Activated T-cell treated with anti-CD3 and anti-CD28 coated beads for 1 hour (primary cell): ENCODE results near the gene AFTPH.
A peak's percentile ranks its signal among the peaks of the same experiment; 100 is the strongest.

Source experiments
- DNase-seq: peaks from one replicate; pipeline ENCODE4 v3.0.0-alpha.2; 2020; ENCODE audit warnings: low read depth

AFTPH gene, protein sequence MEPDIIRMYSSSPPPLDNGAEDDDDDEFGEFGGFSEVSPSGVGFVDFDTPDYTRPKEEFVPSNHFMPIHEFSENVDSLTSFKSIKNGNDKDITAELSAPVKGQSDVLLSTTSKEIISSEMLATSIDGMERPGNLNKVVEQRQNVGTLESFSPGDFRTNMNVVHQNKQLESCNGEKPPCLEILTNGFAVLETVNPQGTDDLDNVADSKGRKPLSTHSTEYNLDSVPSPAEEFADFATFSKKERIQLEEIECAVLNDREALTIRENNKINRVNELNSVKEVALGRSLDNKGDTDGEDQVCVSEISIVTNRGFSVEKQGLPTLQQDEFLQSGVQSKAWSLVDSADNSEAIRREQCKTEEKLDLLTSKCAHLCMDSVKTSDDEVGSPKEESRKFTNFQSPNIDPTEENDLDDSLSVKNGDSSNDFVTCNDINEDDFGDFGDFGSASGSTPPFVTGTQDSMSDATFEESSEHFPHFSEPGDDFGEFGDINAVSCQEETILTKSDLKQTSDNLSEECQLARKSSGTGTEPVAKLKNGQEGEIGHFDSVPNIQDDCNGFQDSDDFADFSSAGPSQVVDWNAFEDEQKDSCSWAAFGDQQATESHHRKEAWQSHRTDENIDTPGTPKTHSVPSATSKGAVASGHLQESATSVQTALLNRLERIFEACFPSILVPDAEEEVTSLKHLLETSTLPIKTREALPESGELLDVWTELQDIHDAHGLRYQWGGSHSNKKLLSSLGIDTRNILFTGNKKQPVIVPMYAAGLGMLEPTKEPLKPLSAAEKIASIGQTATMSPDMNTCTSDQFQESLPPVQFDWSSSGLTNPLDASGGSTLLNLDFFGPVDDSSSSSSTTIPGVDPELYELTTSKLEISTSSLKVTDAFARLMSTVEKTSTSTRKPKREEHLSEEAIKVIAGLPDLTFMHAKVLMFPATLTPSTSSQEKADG

DNA sequence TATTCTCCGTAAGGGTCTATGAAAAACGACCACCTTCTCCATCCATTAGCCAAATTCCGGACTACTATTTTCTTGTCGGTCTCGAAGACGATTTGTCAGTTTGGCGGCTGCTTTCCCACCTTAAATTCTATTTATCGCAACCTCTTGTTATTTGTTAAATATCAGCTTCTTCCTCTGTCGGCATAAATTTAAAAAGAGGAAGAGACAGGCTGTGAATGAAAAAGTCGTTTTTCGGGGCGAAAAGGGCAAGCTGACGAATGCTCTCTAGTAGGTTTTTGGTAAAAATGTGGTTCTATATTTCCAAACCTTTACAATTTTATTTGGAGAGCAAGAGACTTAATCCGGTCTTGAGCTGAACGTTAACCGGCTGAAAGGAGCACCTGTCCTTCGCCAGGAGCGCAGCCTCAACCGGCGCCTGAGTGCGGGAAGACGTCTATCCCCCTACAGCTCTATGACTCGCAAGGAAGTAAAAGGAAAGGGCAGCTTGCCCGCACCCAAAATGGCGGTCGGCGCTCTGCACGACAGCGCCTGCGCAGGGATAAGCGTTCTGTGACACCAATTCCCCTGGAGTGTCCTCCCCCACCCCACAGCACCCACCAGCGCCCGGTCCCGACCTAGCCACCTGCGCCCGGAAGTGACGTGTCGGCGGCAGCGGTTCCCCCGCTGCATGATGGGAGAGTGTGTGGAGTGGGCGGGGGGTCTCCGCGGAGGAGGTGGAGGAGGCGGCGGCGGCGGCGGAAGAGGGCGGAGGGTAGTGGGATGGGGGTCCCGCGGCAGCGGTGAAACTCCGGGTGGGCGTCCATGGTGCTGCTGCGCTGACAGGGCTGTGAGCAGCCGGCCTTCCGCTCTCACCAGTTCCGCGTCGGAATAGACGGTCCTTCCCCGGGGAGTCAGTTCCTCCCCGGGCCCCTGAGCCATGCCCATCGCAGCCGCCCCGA, at the start of gene AFTPH:
AFTPH (plus strand) TSS at position 663 of the 938 bp plus-strand sequence. CDS start 27,147 bp downstream, outside the sequence.
- peak; percentile 98 for DNase-seq

DNA sequence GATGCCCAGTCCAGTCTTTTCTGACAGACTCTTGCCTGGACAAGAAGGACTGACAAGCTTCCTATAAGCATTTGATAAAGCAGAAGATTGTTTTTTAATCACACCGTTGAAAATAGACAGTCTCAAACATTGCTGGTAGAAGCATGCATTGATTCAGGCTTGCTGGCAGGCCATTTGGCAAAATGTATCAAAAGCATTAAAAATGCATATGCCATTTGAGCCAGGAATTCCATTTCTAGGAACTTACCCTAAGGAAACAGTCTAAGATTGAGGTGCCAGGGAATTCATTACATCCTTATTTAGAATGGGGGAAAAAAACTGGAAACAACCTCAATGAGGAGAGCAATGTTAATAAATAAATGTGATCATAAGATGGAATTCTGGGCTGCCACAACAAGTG, 49.5 kb upstream of the AFTPH start:
- DNase-seq, result no peak

DNA sequence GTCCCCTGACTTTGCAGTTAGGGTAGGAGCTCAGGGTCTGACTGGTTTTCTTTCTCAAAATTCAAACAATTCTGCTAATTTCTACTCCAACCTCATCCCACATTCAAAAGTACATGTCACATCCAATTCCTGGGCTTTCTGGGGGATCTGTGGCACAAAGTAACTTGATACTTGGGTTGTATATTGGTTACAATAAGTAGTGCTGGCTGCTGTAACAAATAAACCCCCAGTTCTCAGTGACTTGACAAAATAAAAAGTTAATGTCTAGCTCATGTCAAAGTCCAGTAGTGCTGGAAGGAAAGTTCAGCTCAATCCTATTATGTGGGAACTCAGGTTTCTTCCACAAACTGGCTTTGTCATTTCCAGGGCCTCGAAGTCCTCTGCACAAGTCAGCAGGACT, 47.1 kb upstream of the AFTPH start:
- DNase-seq, result no peak

DNA sequence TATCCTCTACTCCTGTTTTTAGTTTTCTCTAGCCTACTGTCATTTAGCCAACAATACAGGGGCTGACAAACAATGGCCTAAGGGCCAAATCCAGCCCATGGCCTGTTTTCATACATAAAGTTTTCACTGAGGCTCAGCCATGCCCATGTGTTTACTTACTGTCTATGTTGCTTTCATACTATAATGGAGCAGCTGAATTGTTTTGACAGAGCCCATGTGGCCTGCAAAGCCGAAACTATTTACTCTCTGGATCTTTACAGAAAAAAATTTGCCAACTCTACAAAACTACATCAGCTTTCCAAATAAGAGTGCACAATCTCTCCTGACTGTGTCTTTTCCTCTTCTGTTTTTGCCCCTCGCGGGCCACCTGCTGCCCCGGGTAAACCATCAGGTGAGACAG, 46.1 kb upstream of the AFTPH start:
- DNase-seq, result no peak

DNA sequence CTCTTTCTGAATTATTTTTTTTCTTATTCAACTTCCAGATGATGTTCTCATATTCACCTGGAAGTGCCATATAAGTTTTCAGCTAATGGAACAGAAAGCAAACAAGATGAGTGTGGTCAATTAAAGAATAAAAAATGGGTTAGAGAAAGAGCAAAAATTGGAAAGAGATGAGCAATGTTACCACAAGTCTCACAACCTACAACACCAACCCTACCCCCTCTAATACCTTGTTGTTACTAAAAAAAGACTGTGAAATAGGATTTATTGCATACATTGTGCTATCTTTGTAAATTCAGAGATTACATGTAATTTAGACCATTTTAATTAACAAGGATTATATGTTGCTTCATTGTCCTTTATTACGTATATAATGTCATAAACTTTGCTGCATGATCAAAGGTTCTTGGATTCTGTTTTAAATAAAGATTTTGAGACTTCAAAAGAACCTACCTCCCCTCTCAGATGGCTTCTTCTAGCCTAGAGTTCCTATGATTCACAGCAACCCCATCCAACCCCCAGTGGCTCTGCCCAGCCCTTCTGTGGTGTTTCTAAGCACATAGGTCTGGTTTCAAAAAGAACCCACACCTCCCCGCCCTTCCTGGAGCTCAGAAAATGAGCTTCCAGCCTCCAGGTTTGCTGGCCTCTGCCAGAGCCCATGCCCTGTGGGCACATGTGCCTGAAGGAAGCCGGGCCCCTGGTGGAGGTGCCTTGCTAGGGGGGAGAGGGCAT, 45.5 kb upstream of the AFTPH start:
- no peak for DNase-seq

DNA sequence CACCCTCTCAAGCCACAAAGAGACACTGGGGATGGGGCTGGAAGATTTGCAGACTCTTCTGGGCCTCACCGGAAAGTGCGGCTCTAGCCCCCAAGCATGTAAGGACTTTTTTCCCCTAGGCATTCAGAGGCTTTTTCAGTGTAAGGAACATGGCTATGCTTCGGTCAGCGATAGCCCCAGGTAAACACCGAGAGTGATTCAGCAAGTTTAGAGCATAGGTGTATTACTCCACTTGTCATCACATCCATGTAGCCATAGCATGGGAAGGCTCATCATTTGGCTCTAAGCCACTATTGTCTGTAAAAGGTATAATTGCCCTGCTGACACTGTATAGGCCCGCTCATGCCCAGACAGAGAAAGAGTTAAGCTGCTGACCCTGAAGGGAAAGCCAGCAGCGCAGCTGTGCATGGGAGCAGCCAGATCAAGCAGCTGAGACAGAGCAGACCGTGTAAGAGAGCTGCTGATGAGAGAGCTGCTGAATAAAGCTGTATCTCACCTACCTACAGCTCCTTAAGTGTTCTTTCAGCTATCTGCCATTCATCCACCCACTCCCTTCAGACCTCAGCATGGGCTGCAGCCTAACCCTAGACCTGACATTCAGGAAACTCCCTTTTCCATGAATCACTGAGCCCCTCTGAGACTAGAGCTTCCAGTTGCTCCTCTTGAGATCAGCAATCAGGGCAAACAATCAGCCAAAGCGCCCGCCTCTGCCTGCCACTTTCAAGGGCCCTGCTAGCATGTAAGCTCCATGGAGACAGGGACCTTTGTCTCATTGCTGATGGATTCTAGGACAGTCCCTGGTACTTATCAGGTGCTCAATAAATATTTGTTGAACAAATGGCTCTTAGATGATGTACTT, 44.6 kb upstream of the AFTPH start:
- no peak for DNase-seq

DNA sequence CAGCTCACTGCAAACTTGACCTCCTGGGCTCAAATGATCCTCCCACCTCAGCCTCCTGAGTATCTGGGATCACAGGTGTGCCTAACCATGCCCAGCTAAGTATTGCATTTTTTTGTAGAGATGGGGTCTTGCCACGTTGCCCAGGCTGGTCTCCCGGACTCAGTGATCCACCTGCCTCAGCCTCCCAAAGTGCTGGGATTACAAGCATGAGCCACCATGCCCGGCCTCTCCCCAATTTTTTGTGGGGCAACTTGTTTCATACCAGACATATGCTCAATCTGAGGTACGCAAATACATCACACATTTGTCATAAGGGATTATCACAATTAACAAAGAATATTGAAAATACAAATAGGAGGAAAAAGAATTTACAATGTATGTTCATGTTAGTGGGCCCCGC, 42.5 kb upstream of the AFTPH start:
- DNase-seq, result no peak

DNA sequence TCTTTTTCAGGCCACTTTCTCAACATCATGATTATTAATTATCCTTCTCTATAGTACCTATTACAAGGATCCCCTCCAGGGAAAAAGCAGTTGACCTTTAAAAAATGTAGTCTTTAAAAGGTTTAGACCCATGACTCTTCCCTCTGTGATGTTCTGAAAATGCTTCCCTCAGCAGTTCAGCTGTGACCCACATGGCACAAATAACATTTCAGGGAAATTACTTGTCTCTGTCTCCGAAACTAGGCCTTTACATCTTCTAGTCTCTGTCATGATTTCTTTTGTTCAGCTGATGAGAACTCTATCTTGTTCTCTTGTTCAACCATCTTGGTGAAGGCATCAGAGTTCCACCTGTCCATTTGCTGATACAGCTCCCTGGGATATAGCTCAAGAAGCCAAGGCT, 41.9 kb upstream of the AFTPH start:
- DNase-seq, result no peak

DNA sequence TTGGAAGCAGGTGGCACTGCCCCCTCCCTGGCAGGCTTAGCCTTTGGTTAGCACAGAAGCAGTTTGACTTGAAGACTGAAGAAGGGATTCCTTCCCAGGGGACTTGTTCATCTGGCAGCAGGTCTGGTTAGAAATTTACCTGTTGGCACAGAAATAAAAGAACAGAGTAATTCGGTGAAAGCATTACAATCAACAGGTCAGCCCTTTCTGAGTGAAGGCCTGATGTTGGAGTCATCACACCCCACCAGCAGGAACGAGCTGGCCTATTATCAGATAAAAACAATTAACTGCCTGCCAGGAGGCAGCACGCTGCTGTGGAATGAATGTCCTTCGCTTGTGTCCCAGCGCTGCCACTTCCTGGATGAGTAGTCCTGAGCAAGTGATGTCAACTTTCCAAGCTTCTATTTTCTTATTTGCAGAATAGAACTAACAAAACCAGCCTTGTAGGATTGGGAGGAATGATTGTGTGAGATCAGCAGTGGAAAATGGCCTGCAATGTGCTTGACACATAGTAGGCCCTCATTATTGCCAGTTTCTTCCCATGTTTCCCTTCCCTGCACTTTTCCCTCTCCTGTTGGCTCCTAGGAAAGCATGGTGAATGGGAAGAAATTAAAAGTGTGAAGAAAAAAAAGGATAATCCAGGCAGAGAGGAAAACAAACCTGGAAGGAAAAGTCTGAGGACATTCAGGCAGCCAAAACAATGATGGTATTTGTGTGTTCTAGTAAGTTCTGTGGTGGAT, 41.2 kb upstream of the AFTPH start:
- DNase-seq, result no peak

DNA sequence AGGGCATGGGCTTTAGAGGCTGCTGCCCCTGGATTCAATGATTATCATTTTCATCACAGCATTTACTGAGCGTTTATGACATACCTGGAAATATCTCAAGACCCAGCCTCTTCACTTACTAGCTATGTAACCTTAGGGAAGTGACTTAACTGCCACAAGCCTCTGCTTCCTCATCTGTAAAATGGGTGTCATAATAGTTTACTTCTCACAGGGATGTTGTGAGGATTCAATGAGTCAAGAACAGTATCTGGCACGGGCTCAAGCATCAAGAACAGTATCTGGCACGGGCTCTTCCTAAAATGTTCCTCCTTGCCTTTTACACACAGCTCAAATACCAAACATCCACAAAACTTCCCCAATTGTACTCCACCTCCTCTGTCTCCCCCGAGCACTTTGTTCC, 38.8 kb upstream of the AFTPH start:
- no peak for DNase-seq

DNA sequence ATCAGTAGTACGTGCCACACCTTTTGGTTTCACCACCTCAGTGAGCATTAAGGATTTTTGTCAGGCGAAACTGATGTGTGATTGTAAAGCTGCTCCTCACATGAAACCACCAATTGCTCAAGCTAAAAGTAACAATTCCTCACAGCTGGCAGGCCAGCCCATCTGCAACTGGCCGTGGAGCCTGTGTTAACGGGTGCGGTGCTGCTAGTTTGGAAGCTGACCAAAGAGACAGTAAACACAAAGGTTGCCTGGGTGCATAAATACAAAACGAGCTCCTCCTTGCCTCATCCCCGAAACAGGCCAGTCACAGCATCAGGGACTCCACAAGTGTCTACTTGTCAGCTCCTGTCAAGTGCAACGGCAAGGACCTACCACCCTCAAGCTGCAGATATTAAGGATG, 38.2 kb upstream of the AFTPH start:
- no peak for DNase-seq

DNA sequence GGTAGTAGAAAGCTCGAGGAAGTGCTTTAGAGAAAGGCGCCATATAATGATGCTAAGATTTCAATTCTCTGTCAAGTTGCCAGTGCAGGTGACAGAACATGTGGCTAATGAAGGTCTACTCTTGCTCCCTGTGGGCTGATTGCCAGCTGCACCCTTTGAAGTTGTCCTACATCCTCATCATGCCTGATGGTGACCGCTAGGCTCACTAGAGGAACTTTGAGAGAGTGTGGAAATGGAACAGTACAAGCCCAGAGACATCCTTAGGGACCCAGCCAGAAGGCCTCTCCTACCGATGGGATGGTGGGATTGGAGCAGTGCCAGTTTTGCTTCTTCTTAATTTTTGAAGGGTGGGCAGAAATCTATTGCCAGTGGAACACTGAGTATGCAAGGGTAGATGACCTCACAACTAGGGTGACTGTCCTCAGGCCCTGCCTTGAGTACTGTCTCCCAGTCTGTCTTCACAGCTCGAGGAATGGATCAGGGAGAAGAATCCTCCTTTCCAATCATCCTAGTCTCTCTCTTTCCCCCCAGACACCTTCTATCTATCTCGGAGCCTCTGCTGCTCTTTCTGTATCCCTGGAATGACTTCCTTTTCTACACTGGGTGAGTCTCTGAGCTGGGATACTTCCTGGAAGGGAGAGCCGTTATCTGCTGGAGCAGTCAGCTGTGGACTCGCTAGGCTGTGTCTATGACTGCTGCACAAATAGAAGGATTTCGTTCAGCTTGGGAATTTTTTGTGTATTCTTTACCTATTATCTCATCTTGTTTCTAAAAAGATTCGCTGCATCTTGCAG, 36.7 kb upstream of the AFTPH start:
- DNase-seq, result no peak

DNA sequence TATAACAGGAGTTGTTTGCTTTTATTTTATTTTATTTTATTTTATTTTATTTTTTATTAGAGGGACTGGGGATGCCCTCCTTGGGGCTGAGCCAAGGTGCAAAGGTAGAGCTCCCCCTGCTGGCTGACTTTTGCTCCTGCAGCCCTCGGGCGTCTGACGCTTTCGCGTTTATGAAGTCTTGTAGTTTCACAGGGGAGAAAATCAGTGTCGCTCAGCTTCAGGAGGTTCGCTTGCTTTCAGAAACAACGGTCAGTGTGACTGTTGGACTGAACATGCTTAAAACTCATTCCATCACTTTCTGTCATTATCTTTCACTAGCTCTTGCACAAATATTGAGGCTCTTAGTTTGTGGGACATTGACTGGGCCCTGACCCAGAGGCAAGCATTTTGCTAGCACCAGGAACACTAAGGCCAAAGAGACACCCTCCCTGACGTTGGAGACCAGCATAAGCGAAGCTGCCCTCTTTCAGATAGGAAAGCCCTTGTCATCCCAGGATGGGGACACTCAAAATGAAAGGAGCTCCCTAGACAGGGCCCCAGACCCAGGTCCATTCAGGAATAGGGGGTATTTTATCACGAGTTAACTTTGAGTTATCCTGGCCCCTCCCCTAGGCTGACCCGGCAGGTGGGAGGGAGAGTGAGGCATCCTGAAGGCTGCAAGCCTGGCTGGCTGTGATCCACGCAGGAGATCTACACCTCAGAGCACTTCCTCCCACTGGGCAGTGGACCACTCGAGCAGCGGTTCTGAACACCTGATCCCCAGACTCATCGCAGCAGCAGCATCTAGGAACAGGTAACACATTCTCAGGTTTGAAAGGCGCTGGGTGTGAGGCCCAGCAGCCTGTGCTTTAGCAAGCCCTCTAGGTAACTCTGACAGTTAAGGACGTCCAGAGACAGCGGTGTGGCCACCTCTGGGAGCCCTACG, 35.8 kb upstream of the AFTPH start:
- DNase-seq, result peak; percentile 78

DNA sequence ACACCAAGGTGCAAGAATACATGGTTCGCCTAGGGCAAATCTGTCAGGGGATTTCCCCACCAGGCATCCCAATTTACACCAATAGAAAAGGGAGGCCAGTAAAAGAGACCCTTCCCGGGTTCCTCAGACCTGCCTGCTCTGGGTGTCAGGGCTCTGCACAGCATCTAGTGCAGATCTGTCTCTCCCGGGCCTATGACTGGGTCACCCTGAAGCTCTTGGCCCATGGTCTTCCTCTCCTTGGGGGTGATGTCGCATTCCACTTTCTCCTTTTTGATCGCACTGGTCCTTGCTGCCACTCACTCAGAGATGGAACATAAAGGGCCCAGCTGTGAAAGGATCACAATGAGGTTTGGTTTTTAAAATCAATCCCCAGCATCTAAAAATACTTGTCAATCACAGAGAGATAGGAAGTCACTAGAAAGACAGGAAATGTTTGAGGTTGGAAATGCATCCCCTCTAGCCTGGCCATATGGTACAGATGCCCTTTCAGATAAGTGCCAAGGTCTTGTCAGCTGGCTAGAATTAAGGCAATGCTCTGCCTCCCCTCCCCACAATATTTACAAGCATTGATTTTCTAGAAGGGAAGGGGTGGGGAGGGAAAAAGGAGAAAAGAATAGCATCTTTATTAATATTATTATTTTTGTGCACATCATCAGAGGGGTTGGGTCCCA, 34.9 kb upstream of the AFTPH start:
- no peak for DNase-seq

DNA sequence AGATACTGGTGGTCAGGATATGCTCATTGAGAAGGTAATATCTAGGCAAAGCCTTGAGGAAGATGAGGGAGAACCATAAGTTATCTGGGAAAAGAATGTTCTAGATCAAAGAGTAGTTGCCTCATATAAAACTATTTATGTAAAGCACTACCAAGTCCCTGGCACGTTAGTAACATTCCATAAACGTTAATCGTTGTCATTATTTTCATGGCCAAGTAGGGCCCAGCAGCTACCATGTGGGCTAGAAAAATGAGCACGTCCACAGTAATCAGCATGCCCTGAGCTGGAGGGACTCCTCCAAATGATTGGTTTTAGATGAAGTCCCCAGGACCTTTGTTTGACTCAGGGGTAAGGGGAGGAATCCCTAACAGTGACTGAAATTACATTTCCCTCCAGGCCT, 32.7 kb upstream of the AFTPH start:
- no peak for DNase-seq

DNA sequence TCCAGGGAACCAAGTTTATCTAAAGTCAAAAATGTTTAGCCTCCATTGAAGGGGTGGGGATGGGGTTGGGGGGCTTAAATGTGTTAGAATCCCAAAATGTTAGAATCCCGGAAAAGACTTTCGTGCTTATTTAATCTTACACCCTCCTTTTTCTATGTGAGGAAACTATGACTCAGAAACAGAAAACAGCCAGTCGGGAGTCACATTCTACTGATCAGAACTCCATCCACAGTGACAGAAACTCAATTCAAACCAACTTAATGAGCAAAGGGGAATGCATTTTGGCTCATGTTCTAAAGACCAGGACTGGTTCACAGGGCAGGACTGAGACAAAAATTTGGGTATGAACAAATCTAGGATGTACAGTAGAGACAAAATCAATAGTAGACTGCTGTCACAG, 31.9 kb upstream of the AFTPH start:
- no peak for DNase-seq

DNA sequence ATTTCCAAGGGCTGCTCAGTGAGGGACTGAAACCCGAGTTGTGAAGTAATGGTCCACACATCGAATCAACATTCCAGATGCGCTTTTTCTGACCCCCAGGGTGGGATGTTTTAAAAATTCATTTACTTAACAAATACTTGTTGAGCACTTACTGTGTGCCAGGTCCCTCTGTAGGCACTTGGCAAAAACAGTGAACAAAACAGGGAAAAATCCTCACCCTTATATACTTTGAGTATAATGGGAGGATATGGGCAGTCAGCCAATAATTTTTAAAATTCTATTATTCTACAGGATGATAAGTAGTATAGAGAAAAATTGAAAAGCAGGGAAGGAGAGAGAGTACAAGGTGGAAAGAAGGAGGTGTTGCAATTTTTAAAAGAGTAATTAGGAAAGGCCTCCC, 31.3 kb upstream of the AFTPH start:
- no peak for DNase-seq
